ENCODE results near the gene CCNJ. TPM values are rescaled to one million over a fixed set of nuclear protein-coding genes. Genes with fewer than 3 reads are reported as not detected.
"Not testable (repeated sequence)": the region's sequence is repeated elsewhere in the genome, so short reads cannot be mapped to it uniquely, and the experiment has no call there.

Gene CCNJ
- 42.9 TPM for total RNA-seq (ENCODE audit: unreplicated experiment)
- long read RNA-seq, partial matches to known transcripts = 0 of 3 reads
- long read RNA-seq, other reads (novel, unspliced or antisense) = 1 of 3 reads

DNA sequence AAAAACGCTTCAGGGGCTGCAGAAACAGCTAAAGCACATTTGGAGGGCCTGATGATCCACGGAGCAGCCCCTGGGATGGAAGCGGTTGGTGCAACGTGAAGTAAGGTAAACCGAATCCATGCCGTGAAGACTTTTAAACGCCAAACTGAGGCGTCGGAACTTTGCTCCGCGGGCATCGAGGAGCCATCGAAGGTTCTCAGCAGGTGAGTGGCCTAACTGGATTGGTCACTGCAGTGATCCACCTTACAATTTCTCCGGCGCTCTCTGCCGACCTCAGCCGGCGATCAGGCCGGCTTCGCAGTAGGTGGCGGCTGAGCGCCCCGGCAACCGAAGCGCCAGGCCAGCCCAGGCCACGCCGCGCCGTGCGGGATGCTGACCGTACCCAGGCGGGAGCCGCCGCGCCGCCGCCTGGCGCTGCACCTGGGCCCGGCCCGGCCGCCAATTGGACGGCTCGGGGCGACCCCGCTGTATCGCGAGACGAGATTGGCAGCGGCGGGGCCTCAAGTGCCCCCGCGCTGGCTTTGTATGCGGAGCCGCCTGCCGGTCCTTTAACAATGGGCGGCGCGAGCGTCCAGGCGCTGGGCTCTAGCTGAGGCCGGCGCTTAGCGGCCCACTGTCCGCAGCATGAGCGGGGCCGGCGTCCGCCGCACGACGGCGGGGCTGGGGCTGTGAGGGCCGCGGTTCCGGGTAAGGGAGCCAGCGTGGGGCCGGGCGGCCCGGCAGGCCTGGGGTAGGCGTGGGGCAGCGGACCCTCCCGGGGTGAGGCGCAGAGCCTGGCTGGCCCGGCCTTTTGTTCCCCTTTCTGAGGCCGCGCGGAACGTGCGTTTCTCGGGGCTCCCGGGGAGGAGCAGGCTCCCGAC, at the start of gene CCNJ:
CCNJ (plus strand) TSS at position 551 of the 860 bp plus-strand sequence. CDS start 811 bp downstream, outside the sequence.
- peak; percentile 94 for DNase-seq
- Mint-ChIP-seq H3K4me3 (ENCODE audit: unreplicated experiment) (peak within 1 kb of the TSS; percentile 92), H3K36me3 (ENCODE audit: unreplicated experiment) (no peaks in the 10 kb centered on the region), H3K27ac (ENCODE audit: unreplicated experiment) (peak within 1 kb of the TSS; percentile 88), H3K4me1 (ENCODE audit: low read depth, unreplicated experiment) (peaks cover 13% of the 10 kb centered on the region), H3K27me3 (ENCODE audit: unreplicated experiment) (no peaks in the 10 kb centered on the region), H3K9me3 (ENCODE audit: unreplicated experiment) (peaks cover 5% of the 10 kb centered on the region)
- TF ChIP-seq, protein P1, sequence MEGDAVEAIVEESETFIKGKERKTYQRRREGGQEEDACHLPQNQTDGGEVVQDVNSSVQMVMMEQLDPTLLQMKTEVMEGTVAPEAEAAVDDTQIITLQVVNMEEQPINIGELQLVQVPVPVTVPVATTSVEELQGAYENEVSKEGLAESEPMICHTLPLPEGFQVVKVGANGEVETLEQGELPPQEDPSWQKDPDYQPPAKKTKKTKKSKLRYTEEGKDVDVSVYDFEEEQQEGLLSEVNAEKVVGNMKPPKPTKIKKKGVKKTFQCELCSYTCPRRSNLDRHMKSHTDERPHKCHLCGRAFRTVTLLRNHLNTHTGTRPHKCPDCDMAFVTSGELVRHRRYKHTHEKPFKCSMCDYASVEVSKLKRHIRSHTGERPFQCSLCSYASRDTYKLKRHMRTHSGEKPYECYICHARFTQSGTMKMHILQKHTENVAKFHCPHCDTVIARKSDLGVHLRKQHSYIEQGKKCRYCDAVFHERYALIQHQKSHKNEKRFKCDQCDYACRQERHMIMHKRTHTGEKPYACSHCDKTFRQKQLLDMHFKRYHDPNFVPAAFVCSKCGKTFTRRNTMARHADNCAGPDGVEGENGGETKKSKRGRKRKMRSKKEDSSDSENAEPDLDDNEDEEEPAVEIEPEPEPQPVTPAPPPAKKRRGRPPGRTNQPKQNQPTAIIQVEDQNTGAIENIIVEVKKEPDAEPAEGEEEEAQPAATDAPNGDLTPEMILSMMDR (IDR thresholded peaks at IDR 0.05; ENCODE audit: partially characterized antibody, unreplicated experiment) = no peak

DNA sequence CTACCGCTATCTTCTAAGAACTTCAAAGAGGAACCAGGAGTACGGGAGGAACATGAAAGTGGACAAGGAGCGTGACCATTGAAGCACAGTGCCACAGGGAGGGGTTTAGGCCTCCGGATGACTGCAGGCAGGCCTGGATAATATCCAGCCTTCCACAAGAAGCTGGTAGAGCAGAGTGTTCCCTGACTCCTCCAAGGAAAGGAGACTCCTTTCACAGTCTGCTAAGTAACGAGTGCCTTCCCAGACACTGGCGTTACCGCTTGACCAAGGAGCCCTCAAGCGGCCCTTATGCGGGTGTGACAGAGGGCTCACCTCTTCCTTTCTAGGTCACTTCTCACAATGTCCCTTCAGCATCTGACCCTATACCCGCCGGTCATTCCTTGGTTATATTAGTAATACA, 49.0 kb upstream of the CCNJ start:
- not testable (repeated sequence) for H3K9me3 Mint-ChIP-seq (ENCODE audit: unreplicated experiment); H3K27ac Mint-ChIP-seq (ENCODE audit: unreplicated experiment); H3K4me1 Mint-ChIP-seq (ENCODE audit: low read depth, unreplicated experiment); H3K27me3 Mint-ChIP-seq (ENCODE audit: unreplicated experiment); H3K36me3 Mint-ChIP-seq (ENCODE audit: unreplicated experiment); DNase-seq; H3K4me3 Mint-ChIP-seq (ENCODE audit: unreplicated experiment)

- no peaks in the 10 kb centered on the region for H3K36me3 Mint-ChIP-seq (ENCODE audit: unreplicated experiment)
- H3K4me1 Mint-ChIP-seq (ENCODE audit: low read depth, unreplicated experiment) = no peaks in the 10 kb centered on the region
- no peak overlapping the region for H3K27ac Mint-ChIP-seq (ENCODE audit: unreplicated experiment)
- no peak for DNase-seq
- TF ChIP-seq, protein P1 (IDR thresholded peaks at IDR 0.05; ENCODE audit: partially characterized antibody, unreplicated experiment) = no peak
- H3K9me3 Mint-ChIP-seq (ENCODE audit: unreplicated experiment) = no peaks in the 10 kb centered on the region
- no peak overlapping the region for H3K4me3 Mint-ChIP-seq (ENCODE audit: unreplicated experiment)
- H3K27me3 Mint-ChIP-seq (ENCODE audit: unreplicated experiment) = no peaks in the 10 kb centered on the region
Observed at GRCh38 chr10:95998255-95998784, 45.1 kb upstream of the CCNJ start.

GRCh38 chr10:96013956-96014355, 29.4 kb upstream of the CCNJ start:
- no peak for DNase-seq
- no peaks in the 10 kb centered on the region for H3K36me3 Mint-ChIP-seq (ENCODE audit: unreplicated experiment)
- no peak overlapping the region for H3K4me3 Mint-ChIP-seq (ENCODE audit: unreplicated experiment)
- H3K27ac Mint-ChIP-seq (ENCODE audit: unreplicated experiment) = no peak overlapping the region
- TF ChIP-seq, protein P1 (IDR thresholded peaks at IDR 0.05; ENCODE audit: partially characterized antibody, unreplicated experiment) = no peak
- H3K27me3 Mint-ChIP-seq (ENCODE audit: unreplicated experiment) = no peaks in the 10 kb centered on the region
- no peaks in the 10 kb centered on the region for H3K9me3 Mint-ChIP-seq (ENCODE audit: unreplicated experiment)
- H3K4me1 Mint-ChIP-seq (ENCODE audit: low read depth, unreplicated experiment) = no peaks in the 10 kb centered on the region

DNA sequence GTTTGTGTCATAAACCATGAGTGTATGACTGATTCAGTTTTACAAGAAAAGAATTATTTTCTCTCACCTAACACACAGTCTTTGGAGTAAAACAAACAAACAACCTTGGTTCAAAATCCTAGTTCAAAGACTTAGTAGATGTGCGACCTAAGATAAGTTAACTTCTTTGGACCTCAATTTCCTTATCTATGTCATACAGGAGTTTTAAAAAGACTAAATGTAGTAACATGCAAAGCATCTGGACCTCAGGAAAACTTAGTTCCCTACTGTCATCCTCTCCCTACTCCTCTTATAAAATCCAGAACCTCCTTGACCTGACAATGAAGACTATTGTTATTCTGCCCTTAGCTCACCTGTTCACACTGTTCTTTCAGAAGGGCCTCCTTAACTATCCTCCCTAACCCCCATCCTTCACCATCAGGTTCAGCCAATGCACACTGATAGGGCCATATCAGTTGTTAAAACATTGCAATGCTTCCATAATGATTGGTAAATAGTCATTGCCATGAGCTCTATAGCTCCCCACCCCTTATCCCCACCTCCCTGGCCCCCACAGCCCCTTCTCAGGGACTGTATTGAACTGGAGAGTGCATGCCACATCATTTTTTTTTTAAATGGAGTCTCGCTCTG, 28.8 kb upstream of the CCNJ start:
- H3K27me3 Mint-ChIP-seq (ENCODE audit: unreplicated experiment) = no peaks in the 10 kb centered on the region
- no peaks in the 10 kb centered on the region for H3K36me3 Mint-ChIP-seq (ENCODE audit: unreplicated experiment)
- TF ChIP-seq, protein P1 (IDR thresholded peaks at IDR 0.05; ENCODE audit: partially characterized antibody, unreplicated experiment) = no peak

More for the DNA sequence above, 28.8 kb upstream of the CCNJ start:
- H3K4me1 Mint-ChIP-seq (ENCODE audit: low read depth, unreplicated experiment) = no peaks in the 10 kb centered on the region
- DNase-seq = no peak
- no peaks in the 10 kb centered on the region for H3K9me3 Mint-ChIP-seq (ENCODE audit: unreplicated experiment)
- H3K27ac Mint-ChIP-seq (ENCODE audit: unreplicated experiment) = no peak overlapping the region
- no peak overlapping the region for H3K4me3 Mint-ChIP-seq (ENCODE audit: unreplicated experiment)
